Hematopoietic multipotent progenitor cell treated with erythropoietin and hydrocortisone succinate and interleukin-3 and kit ligand, for 17 days (in vitro differentiated cells): ENCODE measurements around the gene ZNF22.
"Not testable (repeated sequence)": the region's sequence is repeated elsewhere in the genome, so short reads cannot be mapped to it uniquely, and the experiment has no call there.

ENCODE experiments used
- DNase-seq: peaks from one replicate; pipeline ENCODE4 v3.0.0-alpha.2; 2015; ENCODE audit warnings: low spot score

The ZNF22 gene

DNA sequence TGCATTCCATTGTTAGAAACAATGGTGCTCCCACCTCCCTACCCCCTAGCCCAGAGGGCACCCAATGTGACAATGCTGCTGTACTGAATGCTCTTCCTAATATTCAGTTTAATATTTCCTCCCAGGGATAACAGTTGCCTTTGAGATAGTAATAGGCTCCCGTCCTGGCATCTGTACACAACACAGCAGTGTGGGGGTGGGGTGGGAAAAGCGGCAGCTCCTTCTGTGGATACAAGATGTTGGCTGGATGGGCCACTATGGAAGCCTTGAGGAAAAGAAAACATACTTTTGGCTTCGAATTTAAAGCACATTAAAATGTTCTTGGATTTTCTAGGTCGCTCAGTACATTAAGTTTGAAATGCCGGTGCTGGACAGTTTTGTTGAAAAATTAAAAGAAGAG, 9.2 kb upstream of the ZNF22 start:
- no peak for DNase-seq

DNA sequence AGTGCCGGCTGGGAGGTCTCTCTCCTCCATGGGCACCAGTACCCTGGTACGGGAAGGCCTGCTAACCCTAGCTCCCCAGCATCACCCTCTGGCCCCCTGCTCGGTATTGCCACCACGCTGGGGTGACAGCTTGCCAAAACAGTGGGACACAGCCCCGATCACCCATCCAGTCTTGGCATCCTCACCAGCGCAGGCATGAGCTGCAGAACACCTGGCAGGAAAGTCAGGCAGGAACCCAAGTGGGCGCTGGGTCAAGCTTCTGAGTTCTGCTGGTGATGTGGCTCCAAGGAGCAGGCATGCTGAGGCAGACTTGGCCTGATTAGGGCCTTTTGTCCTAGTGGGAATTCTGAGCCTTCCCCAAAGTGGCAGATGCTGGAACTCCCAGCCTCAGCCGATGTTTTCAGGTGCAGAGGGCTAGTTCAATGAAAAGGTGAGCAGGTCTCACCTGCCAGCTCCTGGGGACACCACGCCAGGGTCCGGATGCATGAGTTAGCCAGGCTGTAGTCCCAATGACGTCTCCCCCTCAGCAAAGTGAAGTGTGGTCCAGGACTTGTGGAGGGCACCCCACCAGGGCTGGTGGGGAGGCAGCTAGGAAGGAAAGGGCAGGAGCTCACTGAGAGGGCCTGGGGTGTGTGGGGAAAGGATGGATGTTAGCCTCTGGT, 8.5 kb upstream of the ZNF22 start:
- DNase-seq = no peak

DNA sequence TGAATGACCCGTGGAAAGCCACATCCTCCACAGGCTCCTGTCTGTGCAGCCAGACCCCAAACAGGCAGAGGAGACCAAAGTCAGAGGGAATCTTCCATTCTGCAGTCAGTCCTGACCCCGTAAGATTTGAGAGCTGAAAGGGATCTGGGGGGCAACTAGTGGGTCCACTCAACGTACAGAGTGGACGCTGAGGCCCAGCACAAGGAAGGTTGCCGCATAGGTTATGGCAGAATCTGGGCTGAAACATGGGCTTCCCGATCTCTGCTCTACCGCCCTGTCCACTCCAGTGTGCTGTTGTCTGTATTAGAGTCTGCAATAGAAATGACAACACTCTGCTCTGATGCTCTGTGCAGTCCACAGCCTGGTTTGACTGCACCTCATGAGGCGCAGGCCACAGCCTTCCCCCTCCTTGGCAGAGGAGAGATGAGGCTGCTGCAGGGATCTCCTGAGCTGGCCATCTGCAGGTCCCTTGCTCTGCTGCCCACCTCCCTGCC, 7.9 kb upstream of the ZNF22 start:
- DNase-seq = no peak

DNA sequence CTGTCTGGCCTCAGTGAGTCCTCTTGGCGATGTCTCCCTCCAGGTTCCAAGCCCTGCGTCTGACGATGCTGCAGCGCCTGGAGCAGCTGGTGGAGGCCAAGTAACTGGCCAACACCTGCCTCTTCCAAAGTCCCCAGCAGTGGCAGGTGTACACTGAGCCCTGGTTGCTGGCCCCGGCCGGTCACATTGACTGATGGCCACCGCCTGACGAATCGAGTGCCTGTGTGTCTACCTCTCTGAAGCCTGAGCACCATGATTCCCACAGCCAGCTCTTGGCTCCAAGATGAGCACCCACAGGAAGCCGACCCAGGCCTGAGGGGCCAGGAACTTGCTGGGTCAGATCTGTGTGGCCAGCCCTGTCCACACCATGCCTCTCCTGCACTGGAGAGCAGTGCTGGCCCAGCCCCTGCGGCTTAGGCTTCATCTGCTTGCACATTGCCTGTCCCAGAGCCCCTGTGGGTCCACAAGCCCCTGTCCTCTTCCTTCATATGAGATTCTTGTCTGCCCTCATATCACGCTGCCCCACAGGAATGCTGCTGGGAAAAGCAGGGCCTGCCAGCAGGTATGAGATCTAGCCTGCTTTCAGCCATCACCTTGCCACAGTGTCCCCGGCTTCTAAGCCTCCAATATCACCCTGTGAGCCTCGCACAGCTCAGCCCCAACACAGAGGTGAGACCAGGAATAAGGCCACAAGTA, 7.3 kb upstream of the ZNF22 start:
- no peak for DNase-seq

DNA sequence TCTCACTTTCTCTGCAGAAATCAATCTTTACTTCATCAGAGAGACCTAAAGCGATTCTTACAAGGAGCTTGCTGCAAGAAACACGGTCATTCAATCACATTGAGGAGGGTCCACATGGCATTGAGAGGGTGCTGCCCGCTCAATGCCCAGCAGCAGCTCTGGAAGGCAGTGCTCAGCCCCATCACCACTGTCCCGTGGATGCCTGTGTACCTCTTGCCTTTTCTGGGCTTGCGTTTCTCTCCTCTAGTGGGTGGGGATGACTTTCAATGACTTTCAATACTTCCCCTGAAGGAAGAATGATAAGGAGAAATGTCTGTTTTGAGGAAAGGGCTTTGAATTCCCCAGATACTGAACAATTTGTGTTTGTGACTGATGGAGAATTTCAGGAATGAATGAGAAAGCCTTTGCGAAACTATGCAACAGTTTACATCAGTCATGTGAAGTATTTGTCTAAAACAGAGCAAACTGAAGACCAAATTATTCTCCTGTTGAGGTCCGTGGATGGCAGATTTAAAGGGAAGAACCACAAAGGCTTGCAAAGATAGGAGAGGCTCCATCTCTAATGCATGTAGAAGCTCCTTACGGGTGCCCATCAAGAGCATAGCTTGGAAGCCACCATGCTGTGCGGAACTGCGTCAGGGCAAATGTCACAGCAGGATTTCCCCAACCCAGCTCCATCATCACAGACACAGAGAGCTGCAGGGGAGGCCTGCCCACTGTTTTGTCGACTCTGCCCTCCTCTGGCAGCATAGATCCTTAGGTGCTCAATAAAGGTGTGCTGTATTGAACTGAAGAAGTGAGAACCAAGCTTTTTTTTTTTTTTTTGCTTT, 6.6 kb upstream of the ZNF22 start:
- DNase-seq = no peak

DNA sequence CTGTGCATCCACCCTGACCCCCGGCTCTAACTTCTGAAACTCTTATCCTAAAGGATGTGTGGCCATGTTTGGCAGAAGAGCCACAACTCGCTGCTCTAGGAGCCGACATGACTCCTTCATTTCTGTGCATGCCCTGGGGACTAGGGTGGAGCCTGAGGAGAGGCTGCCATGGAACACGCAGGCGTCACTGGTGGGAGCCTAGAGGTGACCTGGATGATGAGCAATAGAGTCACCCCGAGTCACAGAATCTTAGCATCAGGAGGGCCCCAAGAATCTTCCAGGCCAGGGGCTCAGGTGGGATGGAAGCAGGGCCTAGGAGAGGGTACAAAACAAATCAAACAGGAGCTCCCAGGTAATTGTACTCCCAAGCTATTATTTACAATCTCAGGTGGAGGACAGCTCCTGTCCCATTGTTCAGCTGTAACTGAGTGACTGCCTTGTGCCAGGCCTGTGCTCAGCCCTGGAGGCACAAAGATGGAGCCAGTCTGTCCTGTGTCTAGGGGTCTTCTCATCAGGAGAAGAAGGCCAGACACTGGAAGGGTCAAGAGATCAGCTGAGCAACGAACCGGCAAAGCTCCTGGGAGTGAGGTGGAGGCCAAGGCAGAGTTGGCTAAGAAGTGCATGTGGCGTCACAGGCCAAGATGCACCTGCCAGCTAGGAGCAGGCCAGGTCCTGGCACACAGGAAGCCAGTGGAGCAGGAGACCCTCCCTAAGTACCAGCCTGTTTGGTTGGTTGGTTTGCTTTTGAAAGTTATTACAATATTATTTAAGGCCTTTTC, 5.8 kb upstream of the ZNF22 start:
- DNase-seq = no peak

DNA sequence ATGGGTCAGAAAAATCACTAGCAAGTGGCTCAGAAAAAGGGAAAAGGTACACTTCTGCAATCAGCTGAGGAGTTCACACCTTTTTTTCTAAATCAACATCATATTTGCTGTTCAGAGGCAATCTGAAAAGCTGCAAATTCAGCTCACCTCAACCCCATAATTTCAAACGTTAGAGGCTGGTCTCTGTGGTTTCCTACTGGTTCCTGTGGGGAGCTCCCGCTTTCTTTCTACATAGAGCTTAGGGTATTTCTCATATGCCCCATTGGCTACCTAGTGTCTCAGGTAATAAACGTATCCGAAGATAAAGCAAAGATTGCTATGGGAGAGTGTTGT, 5.2 kb upstream of the ZNF22 start:
- no peak for DNase-seq

DNA sequence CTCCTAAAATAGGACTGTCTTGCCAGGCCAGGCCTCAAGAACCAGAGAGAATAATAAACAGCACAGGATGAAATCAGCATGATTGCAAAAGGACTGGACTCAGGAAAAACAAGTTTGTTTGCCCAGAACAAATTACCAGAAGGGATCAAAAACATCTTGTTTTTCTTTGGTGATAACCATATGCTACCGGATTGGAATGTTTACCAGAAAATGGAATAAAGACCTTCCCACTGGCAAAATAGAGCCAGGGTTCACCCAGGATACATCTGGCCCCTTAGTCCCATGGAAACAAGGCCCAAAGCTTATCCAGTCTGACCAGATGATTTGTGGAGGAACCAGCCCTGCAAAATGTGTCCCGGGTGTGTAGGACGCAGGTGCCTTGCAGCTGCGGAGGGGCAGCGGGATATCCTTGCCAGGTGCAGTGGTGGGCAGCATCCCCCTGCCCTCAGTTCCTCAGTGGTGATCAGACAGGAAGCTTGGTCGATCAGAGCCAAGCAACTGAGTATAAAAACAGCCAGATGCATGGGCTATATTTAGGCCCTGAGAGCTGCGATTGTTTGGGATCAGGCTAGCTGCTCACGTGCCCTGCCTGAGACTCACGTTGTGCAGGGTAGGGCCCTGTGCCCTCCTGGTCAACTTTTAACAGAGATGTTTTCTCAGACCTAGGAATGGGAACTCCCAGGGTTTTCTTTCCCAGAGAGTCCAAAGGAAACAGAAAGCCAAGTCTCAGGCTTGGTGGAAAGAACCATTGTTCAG, 4.6 kb upstream of the ZNF22 start:
- no peak for DNase-seq

DNA sequence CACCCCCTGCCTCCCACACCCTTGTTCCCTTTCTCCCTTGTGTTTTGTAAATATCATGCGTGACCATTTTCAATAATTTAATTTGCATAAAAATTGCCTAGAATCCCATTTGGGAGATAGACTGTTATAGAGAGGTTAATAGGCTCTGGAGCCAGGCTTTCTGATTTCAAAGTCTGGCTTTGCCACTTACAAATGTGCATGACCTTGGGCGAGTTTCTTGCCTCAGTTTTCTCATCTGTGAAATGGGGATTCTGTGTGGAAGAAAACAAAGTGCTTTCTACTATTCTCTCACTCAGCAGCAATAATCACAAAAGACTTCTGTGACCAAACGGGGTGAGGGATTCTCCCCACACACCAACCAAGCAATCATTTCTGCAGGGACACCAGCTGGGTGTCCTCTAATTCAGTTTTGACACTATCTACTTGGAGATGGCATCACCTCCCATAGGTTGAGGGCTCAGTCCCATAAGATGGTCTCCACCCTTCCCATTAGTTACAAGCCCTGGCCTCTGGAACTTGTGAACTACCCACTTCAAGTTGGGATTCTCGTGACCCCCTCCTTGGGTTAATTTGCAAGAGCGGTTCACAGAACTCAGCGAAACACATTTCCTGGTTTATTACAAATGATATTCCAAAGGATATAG, 3.5 kb upstream of the ZNF22 start:
- no peak for DNase-seq

DNA sequence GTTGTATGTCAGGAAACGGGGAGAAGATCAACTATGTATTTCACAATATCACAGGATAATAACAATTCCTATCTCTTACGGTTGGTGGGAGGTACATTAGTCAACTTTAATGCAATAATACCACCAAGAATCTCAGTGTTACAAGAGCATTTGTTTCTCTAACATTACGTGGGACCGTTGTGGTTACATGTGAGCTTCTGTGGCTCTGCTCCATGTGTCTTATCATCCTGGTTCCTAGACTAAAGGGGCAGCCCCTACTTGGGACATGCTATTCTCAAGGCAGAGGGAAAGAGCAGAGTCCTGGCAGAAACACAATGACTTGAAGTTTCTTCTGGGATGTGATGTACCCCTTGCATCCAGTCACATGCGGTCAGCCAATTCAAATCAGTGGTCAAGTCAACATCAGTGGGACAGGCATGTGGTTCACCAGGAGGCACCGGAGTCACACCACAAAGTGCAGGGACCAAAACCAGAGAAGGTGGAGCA, 2.5 kb upstream of the ZNF22 start:
- no peak for DNase-seq

DNA sequence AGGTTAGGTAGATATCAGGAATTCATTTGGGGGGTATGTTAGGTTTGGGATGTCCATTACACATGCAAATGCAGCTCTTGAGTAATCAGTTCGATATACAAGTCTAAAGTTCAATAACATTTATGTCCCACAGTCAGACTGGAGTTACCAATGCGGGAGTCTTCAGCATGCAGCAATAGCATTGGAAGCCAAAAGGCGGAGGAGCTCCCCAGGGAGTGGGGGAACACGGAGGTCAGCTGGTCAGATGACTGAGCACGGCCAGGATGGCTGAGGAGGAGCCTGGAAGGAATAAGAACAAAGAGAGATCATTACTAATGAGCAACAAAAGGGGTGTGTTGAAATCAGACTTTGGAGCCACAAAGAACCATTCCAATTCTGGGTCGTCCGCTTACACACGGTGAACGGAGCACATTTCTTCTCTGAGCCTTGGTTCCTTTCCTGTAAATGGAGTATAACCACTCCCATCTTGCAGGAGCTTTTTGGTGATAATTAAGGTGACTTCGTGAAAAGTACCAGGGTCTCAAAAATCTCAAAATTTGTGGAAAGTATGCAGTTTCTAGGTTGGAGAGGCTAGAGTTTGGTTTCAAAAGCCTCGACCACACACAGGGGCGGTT, 478 bp upstream of the ZNF22 start:
- DNase-seq = no peak

DNA sequence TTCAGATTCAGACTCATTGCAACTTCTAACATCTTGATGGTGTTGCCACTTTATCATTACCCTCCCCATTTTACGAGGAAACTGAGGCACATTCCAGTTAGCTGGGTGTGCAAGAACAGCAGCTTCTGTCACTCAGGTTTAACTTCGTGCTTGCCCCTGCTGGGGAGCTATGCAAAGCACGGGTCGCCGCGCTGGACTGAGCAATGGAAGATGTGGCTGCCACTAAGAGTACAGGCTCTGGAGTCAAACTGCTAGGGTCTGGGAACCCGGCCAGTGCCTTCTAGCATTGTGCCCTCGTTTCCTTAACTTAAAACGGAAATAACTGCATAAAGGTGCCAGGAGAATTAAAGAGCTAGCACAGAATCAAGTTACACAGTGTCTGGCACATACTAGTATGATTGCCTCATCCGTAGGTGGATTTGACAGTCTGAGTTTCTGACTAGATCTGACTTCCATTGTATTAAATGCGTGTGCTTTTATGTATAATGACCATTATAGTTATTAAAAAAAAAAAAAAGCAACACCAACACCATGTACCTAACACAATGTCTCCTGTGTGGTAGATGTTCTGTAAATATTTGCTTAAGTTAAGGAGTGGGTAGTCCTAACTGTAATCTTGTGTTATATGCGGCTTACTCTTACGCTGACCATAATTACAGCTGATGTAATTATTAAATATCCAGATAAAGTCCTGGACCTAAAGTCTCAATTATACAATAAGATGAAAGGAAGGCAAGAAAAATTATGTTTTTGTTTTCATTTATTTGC, 842 bp downstream of the ZNF22 start:
- DNase-seq = no peak

DNA sequence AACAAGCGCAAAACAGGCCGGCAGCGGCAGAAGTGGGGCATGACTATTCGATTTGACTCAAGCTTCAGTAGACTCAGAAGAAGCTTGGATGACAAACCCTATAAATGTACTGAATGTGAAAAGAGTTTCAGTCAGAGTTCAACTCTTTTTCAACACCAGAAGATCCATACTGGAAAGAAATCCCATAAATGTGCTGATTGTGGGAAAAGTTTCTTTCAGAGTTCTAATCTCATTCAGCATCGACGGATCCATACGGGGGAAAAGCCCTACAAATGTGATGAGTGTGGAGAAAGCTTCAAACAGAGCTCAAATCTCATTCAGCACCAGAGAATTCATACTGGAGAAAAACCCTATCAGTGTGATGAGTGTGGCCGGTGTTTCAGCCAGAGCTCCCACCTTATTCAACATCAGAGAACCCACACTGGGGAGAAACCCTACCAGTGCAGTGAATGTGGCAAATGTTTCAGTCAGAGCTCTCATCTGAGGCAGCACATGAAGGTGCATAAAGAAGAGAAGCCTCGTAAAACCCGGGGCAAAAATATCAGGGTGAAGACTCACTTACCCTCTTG, 2.8 kb downstream of the ZNF22 start:
- no peak for DNase-seq

DNA sequence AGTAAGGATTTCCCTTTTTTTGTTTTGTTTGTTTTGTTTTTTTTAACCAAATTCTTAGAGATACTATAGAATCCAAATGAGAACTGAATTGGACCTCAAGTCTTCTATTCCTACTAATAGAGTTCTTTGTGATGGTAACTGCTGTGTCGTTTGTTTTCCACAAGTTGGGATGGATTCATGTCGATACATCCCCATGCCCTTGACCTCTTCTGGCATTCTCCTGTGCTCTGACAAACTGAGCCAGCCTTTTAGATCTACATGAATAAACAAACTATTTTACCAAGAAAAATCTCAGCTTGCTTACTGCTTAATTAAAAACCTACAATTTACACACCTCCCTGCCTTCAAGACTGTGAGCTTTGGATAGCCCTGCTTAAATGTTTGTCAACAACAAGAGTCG, 3.9 kb downstream of the ZNF22 start:
- DNase-seq = no peak

DNA sequence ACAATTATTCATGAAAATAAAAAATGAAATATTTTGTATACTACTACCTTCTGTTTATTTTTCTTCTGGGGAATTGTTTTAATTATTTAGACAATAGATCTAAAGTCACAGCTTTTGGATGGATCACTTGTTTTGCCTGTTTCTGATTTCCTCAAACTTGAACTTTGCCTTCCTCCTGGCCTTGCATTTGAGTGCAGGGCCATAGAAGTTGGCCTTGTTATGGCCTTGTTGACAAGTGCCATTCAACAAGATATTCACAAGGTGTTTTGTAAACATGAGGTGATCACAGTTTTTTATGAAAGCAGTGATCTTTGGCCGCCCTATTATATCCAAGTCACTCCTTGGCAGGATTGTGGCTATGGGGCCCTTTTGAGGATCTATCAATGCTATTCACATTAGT, 4.6 kb downstream of the ZNF22 start:
- DNase-seq = no peak

DNA sequence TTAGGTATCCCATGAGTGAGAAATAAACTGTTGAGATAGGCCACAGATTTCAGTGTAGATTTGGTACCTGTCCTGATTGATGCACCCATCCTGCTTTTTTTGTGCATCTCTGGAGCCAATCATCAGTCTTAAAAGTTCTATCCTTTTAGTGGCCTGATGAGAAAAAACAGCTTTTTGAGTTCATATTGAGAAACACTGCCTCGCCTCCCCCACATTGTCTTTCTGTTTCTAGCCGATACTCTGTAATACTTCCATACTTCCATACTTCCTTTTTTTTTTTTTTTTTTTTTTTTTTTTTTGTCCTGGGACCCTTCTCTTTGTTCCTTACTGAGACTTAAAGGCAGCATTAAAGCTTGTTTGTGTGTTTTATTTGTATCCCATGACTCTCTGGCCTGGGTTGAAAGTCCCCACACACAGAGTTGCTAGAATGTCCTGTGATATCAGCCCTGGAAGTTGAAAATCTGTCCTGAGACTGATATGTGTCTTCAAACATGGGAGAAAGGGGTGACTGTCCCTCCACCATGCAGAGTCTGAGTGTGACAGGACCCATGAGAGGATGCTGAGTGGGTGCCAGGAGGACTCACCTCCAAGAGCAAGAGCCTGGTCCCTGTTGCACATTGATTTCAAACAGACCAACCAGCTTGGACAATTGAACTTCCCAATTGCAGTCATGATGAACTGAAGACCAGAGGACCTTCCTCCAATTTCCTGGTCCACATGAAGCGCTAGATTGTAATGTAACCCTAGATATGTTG, 5.7 kb downstream of the ZNF22 start:
- DNase-seq = no peak

DNA sequence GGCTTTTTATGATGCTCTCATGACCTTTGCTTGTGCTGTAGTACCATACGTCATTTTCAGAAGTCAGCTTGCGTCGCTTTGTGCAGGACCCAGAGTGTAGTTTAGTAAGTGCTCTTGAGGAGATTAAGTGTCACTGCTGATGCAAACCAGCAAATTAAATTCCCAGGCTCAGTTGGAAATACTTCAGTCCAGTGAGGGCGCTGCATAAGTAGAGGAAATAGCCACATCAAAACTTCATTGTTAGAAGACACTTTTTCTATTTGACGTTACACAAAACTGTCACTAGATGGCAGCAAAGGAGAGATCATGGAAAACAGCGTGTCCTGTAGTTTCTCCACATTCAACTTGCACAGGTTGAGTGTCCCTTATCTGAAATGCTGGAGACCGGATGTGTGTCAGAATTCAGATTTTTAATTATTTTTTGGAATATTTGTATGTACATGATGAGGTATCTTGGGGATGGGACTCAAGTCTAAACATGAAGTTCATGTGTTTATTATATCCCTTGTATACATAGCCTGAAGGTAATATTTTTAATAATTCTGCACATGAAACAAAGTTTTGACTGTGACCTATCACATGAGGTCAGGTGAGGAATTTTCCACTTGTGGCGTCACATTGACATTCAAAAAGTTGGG, 7.9 kb downstream of the ZNF22 start:
- DNase-seq = peak; percentile 65

DNA sequence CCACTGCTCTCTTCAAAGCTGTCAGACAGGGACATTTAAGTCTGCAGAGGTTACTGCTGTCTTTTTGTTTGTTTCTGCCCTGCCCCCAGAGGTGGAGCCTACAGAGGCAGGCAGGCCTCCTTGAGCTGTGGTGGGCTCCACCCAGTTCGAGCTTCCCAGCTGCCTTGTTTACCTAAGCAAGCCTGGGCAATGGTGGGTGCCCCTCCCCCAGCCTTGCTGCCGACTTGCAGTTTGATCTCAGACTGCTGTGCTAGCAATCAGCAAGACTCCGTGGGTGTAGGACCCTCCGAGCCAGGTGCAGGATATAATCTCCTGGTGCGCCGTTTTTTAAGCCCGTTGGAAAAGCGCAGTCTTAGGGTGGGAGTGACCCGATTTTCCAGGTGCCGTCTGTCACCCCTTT, 13.8 kb downstream of the ZNF22 start:
- DNase-seq = not testable (repeated sequence)
